NB4 (cell line): Measurements from ENCODE around the gene FAM216B.

Experiments
- CTCF ChIP-seq: IDR thresholded peaks from one replicate; pipeline ENCODE4 v1.5.1; 2012; ENCODE audit warnings: low read depth, low read length
- POLR2A ChIP-seq: IDR thresholded peaks from 2 replicates; pipeline ENCODE4 v1.6.1; 2011; ENCODE audit warnings: mild to moderate bottlenecking; ENCODE audit not compliant: insufficient read length; ENCODE audit errors: extremely low read depth

GRCh38 chr13:42741914-42742313, 39.5 kb upstream of the FAM216B start:
- TF ChIP-seq CTCF (no peak), POLR2A (no peak)
